HEK293 (cell line): ENCODE results near the gene SVIL.

Experiments
- CTCF ChIA-PET: fragments of 350-600 bp; formaldehyde crosslinking; extraction: SDS; loops from one replicate; lab custom pipeline; 2021; ENCODE audit warnings: antibody characterized with exemption; lab: Yijun Ruan, JAX
- POLR2A ChIA-PET: fragments of 300-600 bp; formaldehyde crosslinking; extraction: SDS; loops from one replicate; lab custom pipeline; 2020; ENCODE audit warnings: antibody characterized with exemption, inconsistent platforms; lab: Yijun Ruan, JAX
- H3K27ac ChIP-seq: fragments of 200-500 bp; sonication (Bioruptor generic); 2 replicates; pipeline ENCODE4 v1.5.1; 2014; ENCODE audit warnings: low read depth, low read length, control low read depth, inconsistent platforms; ENCODE audit errors: extremely low read depth
- H3K36me3 ChIP-seq, 2 experiments: fragments of 200-500 bp in 1 of 2; sonication (Bioruptor generic) in 1 of 2; 1 replicate in 1 of 2; 2 replicates in 1 of 2; pipeline ENCODE4 v1.5.1; 2014 to 2017; ENCODE audit warnings: inconsistent platforms in 2 of 2, low read length in 2 of 2; ENCODE audit not compliant: control insufficient read depth in 2 of 2, insufficient read depth in 1 of 2
- H3K4me1 ChIP-seq: fragments of 200-500 bp; sonication (Bioruptor generic); 2 replicates; pipeline ENCODE4 v1.5.1; 2014; ENCODE audit warnings: mild to moderate bottlenecking, low read length, inconsistent platforms; ENCODE audit not compliant: control insufficient read depth, insufficient read depth
- H3K4me3 ChIP-seq: 2 replicates; pipeline ENCODE4 v1.5.1; 2011; ENCODE audit warnings: low read depth, mild to moderate bottlenecking, control low read depth, low read length, moderate library complexity
- H3K9me3 ChIP-seq: fragments of 200-500 bp; sonication (Bioruptor generic); 2 replicates; pipeline ENCODE4 v1.5.1; 2014; ENCODE audit warnings: low read depth, low read length, inconsistent platforms; ENCODE audit not compliant: control insufficient read depth, insufficient read depth
- BCL11B ChIP-seq: fragments of 450-650 bp; formaldehyde crosslinking; IDR thresholded peaks from 2 replicates; pipeline ENCODE4 v1.5.1; 2016; ENCODE audit warnings: low read depth, missing biosample characterization, missing genetic modification characterization
- CTCF ChIP-seq: fragments of 450-650 bp; formaldehyde crosslinking; IDR thresholded peaks from 2 replicates; pipeline ENCODE4 v1.5.1; 2016; ENCODE audit warnings: missing biosample characterization, missing genetic modification characterization
- HOXD13 ChIP-seq: sonication (generic); formaldehyde crosslinking; IDR thresholded peaks from 2 replicates; pipeline ENCODE4 v1.8.0; 2022; ENCODE audit warnings: missing genetic modification reagents, borderline replicate concordance
- KLF1 ChIP-seq: fragments of 450-650 bp; formaldehyde crosslinking; IDR thresholded peaks from 2 replicates; pipeline ENCODE4 v1.5.1; 2016; ENCODE audit warnings: missing biosample characterization, missing genetic modification characterization
- PRDM1 ChIP-seq: fragments of 450-650 bp; formaldehyde crosslinking; IDR thresholded peaks from 2 replicates; pipeline ENCODE4; 2016; ENCODE audit warnings: missing biosample characterization, missing genetic modification characterization
- SP3 ChIP-seq: fragments of 450-650 bp; formaldehyde crosslinking; IDR thresholded peaks from 2 replicates; pipeline ENCODE4 v1.5.1; 2016; ENCODE audit warnings: missing biosample characterization, missing genetic modification characterization
- TSHZ1 ChIP-seq: fragments of 450-650 bp; formaldehyde crosslinking; IDR thresholded peaks from 2 replicates; pipeline ENCODE4 v1.5.1; 2016; ENCODE audit warnings: missing biosample characterization, missing genetic modification characterization, borderline replicate concordance
- ZBTB49 ChIP-seq: fragments of 450-650 bp; formaldehyde crosslinking; IDR thresholded peaks from 2 replicates; pipeline ENCODE4 v1.5.1; 2016; ENCODE audit warnings: missing biosample characterization, missing genetic modification characterization, low read depth
- ZBTB7A ChIP-seq: fragments of 450-650 bp; formaldehyde crosslinking; IDR thresholded peaks from 2 replicates; pipeline ENCODE4 v1.5.1; 2016; ENCODE audit warnings: low read depth, missing biosample characterization, missing genetic modification characterization
- ZBTB8A ChIP-seq: fragments of 450-650 bp; formaldehyde crosslinking; IDR thresholded peaks from 2 replicates; pipeline ENCODE4 v1.5.1; 2016; ENCODE audit warnings: missing biosample characterization, missing genetic modification characterization
- ZNF121 ChIP-seq: fragments of 450-650 bp; formaldehyde crosslinking; IDR thresholded peaks from 2 replicates; pipeline ENCODE4 v1.5.1; 2016; ENCODE audit warnings: missing biosample characterization, missing genetic modification characterization
- ZNF202 ChIP-seq: fragments of 450-650 bp; formaldehyde crosslinking; IDR thresholded peaks from 2 replicates; pipeline ENCODE4 v1.5.1; 2016; ENCODE audit warnings: missing biosample characterization, missing genetic modification characterization, borderline replicate concordance
- ZNF266 ChIP-seq: fragments of 450-650 bp; formaldehyde crosslinking; IDR thresholded peaks from 2 replicates; pipeline ENCODE4 v1.5.1; 2016; ENCODE audit warnings: missing biosample characterization, missing genetic modification characterization, low read depth
- ZNF324 ChIP-seq: fragments of 450-650 bp; formaldehyde crosslinking; IDR thresholded peaks from 2 replicates; pipeline ENCODE4 v1.5.1; 2016; ENCODE audit warnings: missing biosample characterization, missing genetic modification characterization
- ZNF335 ChIP-seq: fragments of 450-650 bp; formaldehyde crosslinking; conservative IDR thresholded peaks from 2 replicates; pipeline ENCODE4 v1.5.1; 2016; ENCODE audit warnings: missing biosample characterization, missing genetic modification characterization
- ZNF366 ChIP-seq: fragments of 450-650 bp; formaldehyde crosslinking; conservative IDR thresholded peaks from 2 replicates; pipeline ENCODE4 v1.5.1; 2016; ENCODE audit warnings: missing biosample characterization, missing genetic modification characterization
- ZNF416 ChIP-seq: fragments of 450-650 bp; formaldehyde crosslinking; IDR thresholded peaks from 2 replicates; pipeline ENCODE4 v1.5.1; 2016; ENCODE audit warnings: missing biosample characterization, missing genetic modification characterization
- ZNF426 ChIP-seq: fragments of 450-650 bp; formaldehyde crosslinking; IDR thresholded peaks from 2 replicates; pipeline ENCODE4 v1.5.1; 2017; ENCODE audit warnings: missing biosample characterization, missing genetic modification characterization, mild to moderate bottlenecking, inconsistent platforms, moderate library complexity
- ZNF514 ChIP-seq: fragments of 450-650 bp; formaldehyde crosslinking; IDR thresholded peaks from 2 replicates; pipeline ENCODE4 v1.5.1; 2016; ENCODE audit warnings: missing biosample characterization, missing genetic modification characterization
- ZNF529 ChIP-seq: fragments of 450-650 bp; formaldehyde crosslinking; IDR thresholded peaks from 2 replicates; pipeline ENCODE4 v1.5.1; 2017; ENCODE audit warnings: missing genetic modification characterization, missing biosample characterization; ENCODE audit not compliant: insufficient replicate concordance
- ZNF558 ChIP-seq: fragments of 450-650 bp; formaldehyde crosslinking; IDR thresholded peaks from 2 replicates; pipeline ENCODE4 v1.5.1; 2016; ENCODE audit warnings: missing biosample characterization, missing genetic modification characterization
- ZNF585B ChIP-seq: fragments of 450-650 bp; formaldehyde crosslinking; IDR thresholded peaks from 2 replicates; pipeline ENCODE4 v1.5.1; 2016; ENCODE audit warnings: missing biosample characterization, missing genetic modification characterization
- ZNF596 ChIP-seq: fragments of 450-650 bp; IDR thresholded peaks from 2 replicates; pipeline ENCODE4 v1.5.0; 2018; ENCODE audit warnings: missing biosample characterization, mild to moderate bottlenecking, missing genetic modification characterization, moderate library complexity
- ZNF600 ChIP-seq: fragments of 450-650 bp; formaldehyde crosslinking; IDR thresholded peaks from 2 replicates; pipeline ENCODE4 v1.5.1; 2016; ENCODE audit warnings: missing biosample characterization, missing genetic modification characterization
- ZNF670 ChIP-seq: fragments of 450-650 bp; formaldehyde crosslinking; IDR thresholded peaks from 2 replicates; pipeline ENCODE4 v1.5.1; 2016; ENCODE audit warnings: missing biosample characterization, missing genetic modification characterization, low read depth
- ZNF704 ChIP-seq: fragments of 450-650 bp; formaldehyde crosslinking; IDR thresholded peaks from 2 replicates; pipeline ENCODE4 v1.5.1; 2016; ENCODE audit warnings: missing biosample characterization, missing genetic modification characterization
- ZNF830 ChIP-seq: fragments of 450-650 bp; IDR thresholded peaks from 2 replicates; pipeline ENCODE4 v1.5.0; 2018; ENCODE audit warnings: missing biosample characterization, missing genetic modification characterization, low read depth, mild to moderate bottlenecking, moderate library complexity
- ZSCAN16 ChIP-seq: fragments of 450-650 bp; formaldehyde crosslinking; IDR thresholded peaks from 2 replicates; pipeline ENCODE4 v1.5.1; 2016; ENCODE audit warnings: missing biosample characterization, missing genetic modification characterization
- ZSCAN30 ChIP-seq: fragments of 450-650 bp; IDR thresholded peaks from 2 replicates; pipeline ENCODE4 v1.5.1; 2018; ENCODE audit warnings: missing biosample characterization, mild to moderate bottlenecking, missing genetic modification characterization, moderate library complexity

The SVIL gene

GRCh38 chr10:29437871-29438270, 196.9 kb downstream of the SVIL start (continued):
- TF ChIP-seq ZNF830 (no peak), KLF1 (tag by site-specific recombination) (no peak), ZNF704 (tag by site-specific recombination) (no peak), PRDM1 (tag by site-specific recombination) (peak; percentile 66), ZSCAN30 (tag by site-specific recombination) (no peak), ZNF335 (tag by site-specific recombination) (no peak), ZNF121 (tag by site-specific recombination) (no peak), ZNF324 (tag by site-specific recombination) (no peak), ZNF266 (no peak), ZSCAN16 (tag by site-specific recombination) (no peak), ZBTB7A (tag by site-specific recombination) (no peak), ZNF596 (tag by site-specific recombination) (peak; percentile 94), ZNF558 (no peak), HOXD13 (no peak), ZBTB8A (no peak), ZNF600 (tag by site-specific recombination) (no peak), ZNF366 (tag by site-specific recombination) (0 out of 2 replicates have a peak, but pooled peaks have one; percentile 25), ZBTB49 (tag by site-specific recombination) (no peak), ZNF416 (tag by site-specific recombination) (no peak), ZNF202 (tag by site-specific recombination) (peak; percentile 73; the same call in 1 of the 2 replicates), ZNF585B (tag by site-specific recombination) (no peak)

GRCh38 chr10:29435809-29436501, 198.8 kb downstream of the SVIL start:
- Histone ChIP-seq H3K36me3 (no peaks in the 10 kb centered on the region; a peak in 1 of 3 replicates), H3K9me3 (no peaks in the 10 kb centered on the region; the same call in 1 of the 2 replicates), H3K27ac (no peak overlapping the region), H3K4me1 (no peaks in the 10 kb centered on the region), H3K4me3 (no peak overlapping the region)
- CTCF ChIA-PET: interaction anchor here (0.6 to 2.4 kb wide), 6 partner anchors 8 to 983 kb away, joined by 3 to 14 read pairs (median 4); no protein-coding TSS in a partner anchor
- POLR2A ChIA-PET: no interaction called here
- TF ChIP-seq CTCF (tag by site-specific recombination): no peak
- TF ChIP-seq BCL11B: no peak
- no peak for TF ChIP-seq ZNF426
- no peak for TF ChIP-seq ZNF529 (tag by site-specific recombination)
- no peak for TF ChIP-seq SP3 (tag by site-specific recombination)
- TF ChIP-seq ZNF514 (tag by site-specific recombination): no peak
- no peak for TF ChIP-seq TSHZ1
- TF ChIP-seq ZNF670 (tag by site-specific recombination): no peak
